Gastrocnemius medialis (tissue), 4 donors: Measurements from ENCODE around the gene GRHL3. TPM values are rescaled to one million over a fixed set of nuclear protein-coding genes. Genes with fewer than 3 reads are reported as not detected.
A peak's percentile ranks its signal among the peaks of the same experiment; 100 is the strongest.

Source experiments
- ATAC-seq, 2 donors: fragments of 150-250 bp; one replicate each; pipeline ENCODE4 v1.9.1; 2016
- DNase-seq, 2 donors: peaks; one replicate each; pipeline ENCODE4 v3.0.0-alpha.2; 2019
- H3K27ac ChIP-seq, 4 donors: fragments of 200-600 bp; sonication (generic); 1 replicate in 1 of 4; 2 replicates in 3 of 4; pipeline ENCODE4 v1.5.1; 2016 to 2018; ENCODE audit warnings: mild to moderate bottlenecking in 2 of 4, moderate library complexity in 1 of 4
- H3K27me3 ChIP-seq, 3 donors: fragments of 200-600 bp; sonication (generic) in 2 of 3; 1 replicate in 1 of 3; 2 replicates in 2 of 3; pipeline versions ENCODE4 v1.5.1 to v1.6.0; 2016 to 2019; ENCODE audit warnings: mild to moderate bottlenecking in 1 of 3, moderate library complexity in 1 of 3
- H3K36me3 ChIP-seq, 2 donors: fragments of 200-600 bp; sonication (generic) in 1 of 2; one replicate each; pipeline ENCODE4 v1.5.1; 2017 to 2018
- H3K4me1 ChIP-seq, 2 donors: fragments of 200-600 bp; sonication (generic) in 1 of 2; one replicate each; pipeline ENCODE4 v1.5.1; 2016 to 2017; ENCODE audit warnings: mild to moderate bottlenecking in 2 of 2
- H3K4me3 ChIP-seq, 4 donors: fragments of 200-600 bp; sonication (generic) in 3 of 4; 1 replicate in 1 of 4; 2 replicates in 3 of 4; pipeline ENCODE4 v1.5.1; 2016 to 2019; ENCODE audit warnings: mild to moderate bottlenecking in 2 of 4
- H3K9me3 ChIP-seq, 3 donors: fragments of 200-600 bp; sonication (generic) in 2 of 3; 1 replicate in 1 of 3; 2 replicates in 2 of 3; pipeline ENCODE4 v1.5.1; 2016 to 2019
- POLR2A ChIP-seq, 2 donors: fragments of 450-650 bp; IDR thresholded peaks; one replicate each; pipeline ENCODE4 v1.6.1; 2017; ENCODE audit warnings: antibody characterized with exemption in 2 of 2, mild to moderate bottlenecking in 2 of 2, moderate library complexity in 2 of 2
- in situ Hi-C, 4 donors: fragments of 200-750 bp; cut with MboI; loops; one replicate each; pipeline versions ENCODE4 v1.15.0 to v1.8.0; 2017; ENCODE audit warnings: low sequenced_read_pairs in 4 of 4
- intact Hi-C: fragments of 100-400 bp; cut with DNase I; formaldehyde crosslinking; loops from one replicate; pipeline ENCODE4 v1.15.1; 2023; ENCODE audit warnings: low total_unique reads
- total RNA-seq, 4 donors: library from RNA; depleted of rRNA; stranded (reverse); fragments of >200 nt; gene quantifications; one replicate each; pipeline versions ENCODE4 v1.1.0 to v1.2.3, GENCODE V29; 2016
- TF ChIP-seq, protein P1 (sequence below), 5 experiments: fragments of 450-650 bp in 3 of 5; fragments of 200-600 bp in 2 of 5; sonication (generic) in 2 of 5; IDR thresholded peaks in 4 of 5; conservative IDR thresholded peaks in 1 of 5; 1 replicate in 4 of 5; 2 replicates in 1 of 5; pipeline ENCODE4 v1.5.1; 2016 to 2019; ENCODE audit warnings: antibody characterized with exemption in 5 of 5, mild to moderate bottlenecking in 3 of 5, moderate library complexity in 3 of 5

Gene GRHL3
- total RNA-seq, 4 donors from 2014 or later = not detected

DNA sequence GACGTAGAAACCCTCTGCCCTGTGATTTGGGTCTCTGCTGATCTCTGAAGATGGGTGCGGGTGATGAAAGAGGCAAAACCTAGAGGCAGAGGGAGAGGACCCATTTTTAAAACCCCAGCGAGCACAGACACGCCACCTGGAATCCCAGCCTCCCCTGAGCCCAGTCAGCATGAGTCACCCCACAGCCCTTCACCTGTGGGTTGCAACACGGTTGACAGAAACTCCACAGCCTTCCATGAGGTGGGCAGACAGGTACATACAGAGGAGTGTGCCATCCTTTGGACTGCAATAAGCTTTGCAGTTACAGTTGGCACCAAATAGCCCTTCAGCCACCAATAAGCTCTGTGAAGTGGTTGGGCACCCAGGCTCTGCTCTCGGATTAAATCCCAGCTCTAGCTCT lies 2.1 kb upstream of the GRHL3 start:
- no peaks in the 10 kb centered on the region for H3K36me3 ChIP-seq
- H3K4me1 ChIP-seq = peaks cover 5 to 14% of the 10 kb centered on the region in 2 donors
- ATAC-seq = no peak
- no peaks in the 10 kb centered on the region for H3K9me3 ChIP-seq
- H3K27ac ChIP-seq = no peak overlapping the region
- TF ChIP-seq POLR2A (IDR thresholded peaks at IDR 0.05) = no peak
- TF ChIP-seq, protein P1, sequence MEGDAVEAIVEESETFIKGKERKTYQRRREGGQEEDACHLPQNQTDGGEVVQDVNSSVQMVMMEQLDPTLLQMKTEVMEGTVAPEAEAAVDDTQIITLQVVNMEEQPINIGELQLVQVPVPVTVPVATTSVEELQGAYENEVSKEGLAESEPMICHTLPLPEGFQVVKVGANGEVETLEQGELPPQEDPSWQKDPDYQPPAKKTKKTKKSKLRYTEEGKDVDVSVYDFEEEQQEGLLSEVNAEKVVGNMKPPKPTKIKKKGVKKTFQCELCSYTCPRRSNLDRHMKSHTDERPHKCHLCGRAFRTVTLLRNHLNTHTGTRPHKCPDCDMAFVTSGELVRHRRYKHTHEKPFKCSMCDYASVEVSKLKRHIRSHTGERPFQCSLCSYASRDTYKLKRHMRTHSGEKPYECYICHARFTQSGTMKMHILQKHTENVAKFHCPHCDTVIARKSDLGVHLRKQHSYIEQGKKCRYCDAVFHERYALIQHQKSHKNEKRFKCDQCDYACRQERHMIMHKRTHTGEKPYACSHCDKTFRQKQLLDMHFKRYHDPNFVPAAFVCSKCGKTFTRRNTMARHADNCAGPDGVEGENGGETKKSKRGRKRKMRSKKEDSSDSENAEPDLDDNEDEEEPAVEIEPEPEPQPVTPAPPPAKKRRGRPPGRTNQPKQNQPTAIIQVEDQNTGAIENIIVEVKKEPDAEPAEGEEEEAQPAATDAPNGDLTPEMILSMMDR (IDR thresholded peaks at IDR 0.05 in 4 of 5, conservative IDR thresholded peaks at IDR 0.05 in 1 of 5) = no peak
- intact Hi-C loops (no loop called here), in situ Hi-C loops (no loop called here)
- H3K27me3 ChIP-seq = peaks cover 19 to 40% (median 20%) of the 10 kb centered on the region in 3 donors
- no peak for DNase-seq
- H3K4me3 ChIP-seq = no peak overlapping the region

DNA sequence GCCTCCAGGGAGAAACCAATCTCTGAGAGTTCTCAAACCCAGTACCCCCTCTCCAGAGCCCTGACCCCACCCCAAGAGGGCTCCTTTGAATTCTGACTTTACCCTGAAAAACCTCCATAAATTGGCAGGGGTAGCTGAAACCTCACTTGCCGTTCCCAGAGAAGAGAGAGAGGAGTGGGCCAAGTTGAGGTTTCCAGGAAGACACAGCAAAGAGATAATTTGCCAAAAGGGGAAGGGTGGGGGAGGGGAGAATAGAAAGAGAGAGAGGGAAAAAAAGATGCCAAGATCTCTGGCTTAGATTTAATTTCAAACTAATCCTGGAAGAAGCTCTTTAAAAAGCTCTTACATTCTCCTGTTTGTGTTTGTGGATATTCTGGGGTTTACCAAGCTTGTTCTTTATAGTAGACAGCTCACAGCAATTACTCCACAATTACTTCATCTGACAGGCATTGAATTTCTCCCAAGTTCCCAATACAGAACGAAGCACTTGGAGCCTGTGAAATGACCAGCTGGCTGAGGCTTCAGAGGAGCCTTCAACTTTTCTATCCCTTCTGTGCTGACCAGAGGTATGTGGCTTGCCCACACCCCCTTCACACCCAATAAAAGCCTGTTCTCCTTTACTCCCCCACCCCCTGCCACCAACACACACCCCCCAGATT lies 1.1 kb upstream of the GRHL3 start:
- Histone ChIP-seq H3K9me3 (no peaks in the 10 kb centered on the region), H3K36me3 (no peaks in the 10 kb centered on the region), H3K4me1 (peaks cover 5 to 14% of the 10 kb centered on the region in 2 donors), H3K27me3 (peaks cover 19 to 40% (median 20%) of the 10 kb centered on the region in 3 donors), H3K27ac (no peak overlapping the region), H3K4me3 (no peak overlapping the region)
- DNase-seq (no peak), ATAC-seq (peak; percentile 78 to 86)
- in situ Hi-C loops = no loop called here
- intact Hi-C loops = no loop called here
- no peak for TF ChIP-seq POLR2A (IDR thresholded peaks at IDR 0.05)
- TF ChIP-seq, protein P1 (IDR thresholded peaks at IDR 0.05 in 4 of 5, conservative IDR thresholded peaks at IDR 0.05 in 1 of 5) = no peak

DNA sequence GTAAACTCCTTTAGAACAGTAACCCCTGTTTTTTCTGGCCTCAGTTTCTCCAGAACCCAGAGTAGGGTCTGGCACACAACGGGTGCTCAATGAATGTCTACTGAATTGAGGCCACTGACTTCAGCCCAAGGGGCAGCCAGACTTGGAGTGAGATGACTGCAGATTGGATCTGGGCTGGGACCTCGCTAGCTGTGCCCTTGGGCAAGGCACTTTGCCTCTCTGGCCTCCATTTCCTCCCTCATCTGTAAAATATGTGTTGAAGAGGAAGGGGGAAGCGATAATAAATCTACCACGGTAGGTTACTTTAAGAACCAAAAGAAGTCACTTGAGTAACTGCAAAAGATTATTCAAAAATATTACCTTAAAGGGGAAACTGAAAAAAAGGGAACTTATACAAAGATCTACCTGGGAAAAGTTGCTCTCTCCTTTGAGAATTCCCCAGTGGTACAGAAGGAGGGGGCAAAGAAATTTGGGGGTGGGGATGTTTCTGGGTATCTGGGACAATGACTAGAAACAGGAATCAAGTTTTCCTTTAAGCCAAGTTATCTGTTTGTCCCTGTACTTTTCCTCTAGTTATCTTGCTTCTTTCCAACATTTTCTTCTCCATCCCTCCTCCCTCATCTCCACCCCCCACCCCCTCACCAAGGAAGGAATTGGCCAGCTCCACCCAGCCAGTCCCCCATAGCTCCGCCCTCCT lies 394 bp upstream of the GRHL3 start:
- Histone ChIP-seq H3K9me3 (no peaks in the 10 kb centered on the region), H3K36me3 (no peaks in the 10 kb centered on the region), H3K4me1 (peaks cover 5 to 14% of the 10 kb centered on the region in 2 donors), H3K27me3 (peaks cover 19 to 40% (median 20%) of the 10 kb centered on the region in 3 donors), H3K4me3 (no peak overlapping the region), H3K27ac (no peak overlapping the region)
- no peak for DNase-seq
- intact Hi-C loops = no loop called here
- in situ Hi-C loops = no loop called here
- no peak for TF ChIP-seq POLR2A (IDR thresholded peaks at IDR 0.05)
- TF ChIP-seq, protein P1 (IDR thresholded peaks at IDR 0.05 in 4 of 5, conservative IDR thresholded peaks at IDR 0.05 in 1 of 5) = no peak
- ATAC-seq = no peak

DNA sequence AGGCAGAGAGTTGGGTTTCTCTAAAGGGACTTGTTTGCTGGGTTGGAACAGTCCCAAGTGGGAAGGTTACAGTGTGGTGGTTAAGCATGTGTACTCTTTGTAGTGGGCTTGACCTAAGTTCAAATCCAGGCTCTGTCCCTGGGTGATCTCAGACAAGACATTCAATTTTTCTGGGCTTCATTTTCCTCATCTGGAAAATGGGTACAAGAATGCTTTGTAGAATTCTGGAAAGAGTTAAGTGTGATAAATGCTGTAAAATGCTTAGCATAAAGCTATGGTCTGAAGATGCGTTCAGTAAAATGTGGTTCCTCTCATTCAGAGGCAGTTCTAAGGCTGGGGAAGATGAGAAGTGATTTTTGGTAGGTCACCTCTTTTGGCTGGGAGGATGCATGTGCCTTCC lies 805 bp downstream of the GRHL3 start:
- H3K4me1 ChIP-seq = peaks cover 5 to 14% of the 10 kb centered on the region in 2 donors
- H3K9me3 ChIP-seq = no peaks in the 10 kb centered on the region
- H3K36me3 ChIP-seq = no peaks in the 10 kb centered on the region
- DNase-seq (no peak), ATAC-seq (no peak)
- H3K27me3 ChIP-seq = peaks cover 19 to 40% (median 20%) of the 10 kb centered on the region in 3 donors
- in situ Hi-C loops = no loop called here
- H3K27ac ChIP-seq = no peak overlapping the region
- intact Hi-C loops = no loop called here
- TF ChIP-seq POLR2A (IDR thresholded peaks at IDR 0.05) = no peak
- TF ChIP-seq, protein P1 (IDR thresholded peaks at IDR 0.05 in 4 of 5, conservative IDR thresholded peaks at IDR 0.05 in 1 of 5) = no peak
- no peak overlapping the region for H3K4me3 ChIP-seq
